ENCODE data around the gene HOXC13. TPM values are rescaled to one million over a fixed set of nuclear protein-coding genes. Genes with fewer than 3 reads are reported as not detected.

The HOXC13 gene
- total and polyA plus RNA-seq, 9 of the 15 experiments (the other 6 are each of a cell fraction or from before 2014, with no cell fraction given): 0.03 to 0.29 (median 0.17) TPM; not detected in 2

DNA sequence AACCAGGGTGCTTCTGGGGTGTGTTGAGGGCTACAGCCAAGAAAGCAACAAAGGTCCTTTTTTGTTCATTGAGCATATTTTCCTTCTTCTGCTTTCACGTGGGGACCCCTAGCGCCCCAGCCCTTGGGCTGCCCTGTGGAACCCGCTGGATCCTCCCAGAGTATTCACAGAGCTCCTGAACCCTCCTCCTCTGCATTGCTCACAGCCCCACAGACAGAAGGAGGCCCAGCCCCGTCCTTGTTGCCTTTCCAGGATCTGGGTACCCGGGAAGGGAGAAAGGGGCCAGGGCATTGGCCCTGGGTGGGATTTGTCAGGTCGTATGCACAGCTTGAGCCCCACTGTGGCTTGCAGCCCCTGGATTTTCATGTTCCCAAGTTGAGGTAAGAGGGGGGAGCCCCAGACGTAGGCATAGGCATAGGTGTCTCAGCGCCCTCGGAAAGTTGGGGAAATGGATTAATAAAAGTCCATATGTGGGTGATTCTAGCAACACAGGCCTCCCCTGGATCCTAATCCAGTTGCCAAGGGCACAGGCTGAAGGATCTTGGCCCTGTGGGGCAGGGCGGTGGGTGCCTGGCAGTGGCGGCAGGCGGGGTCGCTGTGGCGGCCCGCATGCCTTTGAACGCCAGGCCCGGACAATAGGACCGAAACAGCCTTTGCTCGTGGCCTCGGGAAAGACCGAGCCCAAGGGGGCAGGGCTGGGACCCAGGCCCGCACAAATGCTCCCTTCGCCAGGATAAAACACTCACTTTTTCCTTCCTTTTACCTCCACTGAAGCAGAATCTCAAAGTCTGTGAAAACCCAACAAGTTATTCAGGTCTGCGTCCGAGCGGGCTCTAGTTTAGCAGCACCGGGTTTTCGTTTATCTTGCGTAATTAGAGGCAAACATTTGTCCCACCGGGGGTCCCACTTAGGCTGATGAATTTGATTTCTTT lies 43.3 kb downstream of the HOXC13 start:
- peak; percentile 19; the same call in 2 of the 3 replicates for ATAC-seq
- Histone ChIP-seq H3K4me1 (replicated peaks in 1 of 2; ENCODE audit: control insufficient read depth in 2 of 2, insufficient read depth in 2 of 2, low read length in 2 of 2) (peaks cover 2 to 31% of the 10 kb centered on the region in 2 experiments; a peak in 2 of 5 replicates), H3K9me1 (ENCODE audit: control insufficient read depth, insufficient read depth, low read length) (no peaks in the 10 kb centered on the region), H3K9ac (ENCODE audit: insufficient read depth in 1 of 2, low read depth in 2 of 2, low read length in 2 of 2) (no peak overlapping the region), H4K20me1 (replicated peaks; ENCODE audit: control insufficient read depth, insufficient read depth, low read length) (no peaks in the 10 kb centered on the region; the same call in 1 of the 2 replicates), H3K27me3 (ENCODE audit: control insufficient read depth in 2 of 2, insufficient read depth in 2 of 2, low read length in 2 of 2) (peaks cover 28 to 31% of the 10 kb centered on the region in 2 experiments), H3K79me2 (ENCODE audit: control insufficient read depth, insufficient read depth, low read length) (no peaks in the 10 kb centered on the region), H2AFZ (ENCODE audit: low read depth, low read length) (no peak overlapping the region), H3K27ac (ENCODE audit: extremely low read depth, low read depth, low read length) (no peak overlapping the region), H3K4me2 (ENCODE audit: insufficient read depth, low read length) (no peak overlapping the region), H3K36me3 (ENCODE audit: control insufficient read depth, insufficient read depth, low read length) (no peaks in the 10 kb centered on the region), H3K4me3 (no peak overlapping the region), H3K9me3 (replicated peaks; ENCODE audit: control insufficient read depth, insufficient read depth, low read depth, low read length) (no peaks in the 10 kb centered on the region)
- WGBS (ENCODE audit: insufficient coverage, low coverage, missing lambda C conversion rate): 51% methylated on average over 29 of the region's 30 CpGs
- TF ChIP-seq RAD21 (CRISPR knock-in tag; conservative IDR thresholded peaks at IDR 0.05 in 1 of 2, IDR thresholded peaks at IDR 0.05 in 1 of 2) (peak in 1 of 2 experiments; percentile 22; a peak in 2 of 4 replicates), SPI1 (IDR thresholded peaks at IDR 0.05; ENCODE audit: borderline replicate concordance, low read depth, low read length) (no peak)
- TF ChIP-seq, protein P1, sequence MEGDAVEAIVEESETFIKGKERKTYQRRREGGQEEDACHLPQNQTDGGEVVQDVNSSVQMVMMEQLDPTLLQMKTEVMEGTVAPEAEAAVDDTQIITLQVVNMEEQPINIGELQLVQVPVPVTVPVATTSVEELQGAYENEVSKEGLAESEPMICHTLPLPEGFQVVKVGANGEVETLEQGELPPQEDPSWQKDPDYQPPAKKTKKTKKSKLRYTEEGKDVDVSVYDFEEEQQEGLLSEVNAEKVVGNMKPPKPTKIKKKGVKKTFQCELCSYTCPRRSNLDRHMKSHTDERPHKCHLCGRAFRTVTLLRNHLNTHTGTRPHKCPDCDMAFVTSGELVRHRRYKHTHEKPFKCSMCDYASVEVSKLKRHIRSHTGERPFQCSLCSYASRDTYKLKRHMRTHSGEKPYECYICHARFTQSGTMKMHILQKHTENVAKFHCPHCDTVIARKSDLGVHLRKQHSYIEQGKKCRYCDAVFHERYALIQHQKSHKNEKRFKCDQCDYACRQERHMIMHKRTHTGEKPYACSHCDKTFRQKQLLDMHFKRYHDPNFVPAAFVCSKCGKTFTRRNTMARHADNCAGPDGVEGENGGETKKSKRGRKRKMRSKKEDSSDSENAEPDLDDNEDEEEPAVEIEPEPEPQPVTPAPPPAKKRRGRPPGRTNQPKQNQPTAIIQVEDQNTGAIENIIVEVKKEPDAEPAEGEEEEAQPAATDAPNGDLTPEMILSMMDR (IDR thresholded peaks at IDR 0.05 in 2 of 3, conservative IDR thresholded peaks at IDR 0.05 in 1 of 3; ENCODE audit: insufficient read depth in 2 of 3, low read depth in 1 of 3, low read length in 3 of 3): 0 out of 6 replicates have a peak, but pooled peaks of 2 of the 3 experiments have one; percentile 15 to 18
- ChIA-PET CTCF (ENCODE audit: low intra/inter-chr PET ratio) (no interaction called here), POLR2A (interaction anchor here (1.0 kb wide), 1 partner anchor 9 kb away, joined by 5 read pairs; no protein-coding TSS in a partner anchor)
- no peak for FAIRE-seq
- intact Hi-C loops (cut with micrococcal nuclease) (loop anchor here (10.0 kb wide), 1 partner anchor 383 kb away; the partner anchor contains the start of gene GPR84), in situ Hi-C loops (cut with MboI) (loop anchor here (10.0 kb wide), 1 partner anchor 383 kb away; the partner anchor contains the start of gene GPR84)
- no peak for DNase-seq (ENCODE audit: extremely low read depth in 1 of 4, low spot score in 3 of 4)
- BruUV-seq (replicated peaks): no TSS peak

Measured in K562 (cell line).